BE2C (cell line): Measurements from ENCODE around the gene PRR35.

ENCODE experiments used
- DNase-seq: peaks from one replicate; pipeline ENCODE4 v3.0.0-alpha.2; 2020
- H3K27me3 ChIP-seq: fragments of 250-450 bp; sonication (Bioruptor Pico); 2 replicates; pipeline ENCODE4 v1.5.1; 2020; ENCODE audit warnings: mild to moderate bottlenecking
- H3K36me3 ChIP-seq: fragments of 250-450 bp; sonication (Bioruptor Pico); 2 replicates; pipeline ENCODE4 v1.5.1; 2020; ENCODE audit warnings: mild to moderate bottlenecking
- H3K4me1 ChIP-seq: fragments of 250-450 bp; sonication (Bioruptor Pico); 2 replicates; pipeline ENCODE4 v1.5.1; 2020
- H3K4me3 ChIP-seq: 2 replicates; pipeline ENCODE4 v1.5.1; 2011; ENCODE audit warnings: low read depth, low read length
- H3K9me3 ChIP-seq: fragments of 250-450 bp; sonication (Bioruptor Pico); 2 replicates; pipeline ENCODE4 v1.5.1; 2020
- CTCF ChIP-seq: IDR thresholded peaks from 2 replicates; pipeline ENCODE4 v1.5.1; 2012; ENCODE audit warnings: mild to moderate bottlenecking, low read depth, low read length

Gene PRR35

GRCh38 chr16:522320-523096, 37.7 kb upstream of the PRR35 start:
- no peaks in the 10 kb centered on the region for H3K9me3 ChIP-seq
- no peaks in the 10 kb centered on the region for H3K27me3 ChIP-seq
- no peak for DNase-seq
- no peak overlapping the region for H3K4me3 ChIP-seq
- TF ChIP-seq CTCF = no peak
- H3K4me1 ChIP-seq = no peaks in the 10 kb centered on the region; the same call in 1 of the 2 replicates
- peaks cover 14% of the 10 kb centered on the region for H3K36me3 ChIP-seq

- peaks cover 14% of the 10 kb centered on the region for H3K36me3 ChIP-seq
- H3K9me3 ChIP-seq = no peaks in the 10 kb centered on the region
- no peaks in the 10 kb centered on the region; the same call in 1 of the 2 replicates for H3K4me1 ChIP-seq
- DNase-seq = no peak
- no peak overlapping the region for H3K4me3 ChIP-seq
- H3K27me3 ChIP-seq = no peaks in the 10 kb centered on the region
- no peak for TF ChIP-seq CTCF
Observed at GRCh38 chr16:523097-523741, 37.0 kb upstream of the PRR35 start.

- Histone ChIP-seq H3K36me3 (peaks cover 13% of the 10 kb centered on the region), H3K9me3 (no peaks in the 10 kb centered on the region), H3K4me1 (no peaks in the 10 kb centered on the region; the same call in 1 of the 2 replicates), H3K4me3 (no peak overlapping the region), H3K27me3 (no peaks in the 10 kb centered on the region)
- peak; percentile 12 for DNase-seq
- TF ChIP-seq CTCF = no peak
Observed at GRCh38 chr16:524274-525040, 35.7 kb upstream of the PRR35 start.

DNA sequence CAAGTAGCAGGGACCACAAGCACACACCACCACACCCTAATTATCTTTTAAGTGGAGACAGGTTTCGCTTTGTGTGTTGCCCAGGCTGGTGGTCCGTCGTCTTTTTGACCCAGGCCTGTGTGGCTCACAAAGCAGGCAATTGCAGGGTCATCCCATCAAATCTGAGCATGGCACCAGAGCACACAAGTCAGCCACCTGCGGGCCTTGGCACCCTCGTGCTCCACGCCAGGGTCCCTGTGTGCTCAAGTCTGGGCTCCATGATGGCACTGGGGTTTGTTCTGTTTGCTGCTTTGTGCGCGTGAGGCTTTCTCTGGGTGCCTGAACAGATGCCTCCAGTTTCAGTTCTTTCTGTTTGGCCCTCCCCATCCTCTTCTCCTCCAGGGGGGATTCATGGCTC, 35.1 kb upstream of the PRR35 start:
- Histone ChIP-seq H3K4me1 (no peaks in the 10 kb centered on the region; the same call in 1 of the 2 replicates), H3K27me3 (no peaks in the 10 kb centered on the region), H3K4me3 (no peak overlapping the region), H3K9me3 (no peaks in the 10 kb centered on the region), H3K36me3 (peaks cover 19% of the 10 kb centered on the region)
- no peak for TF ChIP-seq CTCF
- DNase-seq = no peak

- no peaks in the 10 kb centered on the region for H3K27me3 ChIP-seq
- H3K36me3 ChIP-seq = peaks cover 14% of the 10 kb centered on the region
- peak overlapping the region; percentile 90 for H3K4me3 ChIP-seq
- TF ChIP-seq CTCF = no peak
- no peaks in the 10 kb centered on the region for H3K9me3 ChIP-seq
- DNase-seq = peak; percentile 33
- no peaks in the 10 kb centered on the region; the same call in 1 of the 2 replicates for H3K4me1 ChIP-seq
Observed at GRCh38 chr16:525520-526180, 34.5 kb upstream of the PRR35 start.
